ENCODE data around the gene SPACA5B.
"Not testable (repeated sequence)": the region's sequence is repeated elsewhere in the genome, so short reads cannot be mapped to it uniquely, and the experiment has no call there.

Gene SPACA5B

DNA sequence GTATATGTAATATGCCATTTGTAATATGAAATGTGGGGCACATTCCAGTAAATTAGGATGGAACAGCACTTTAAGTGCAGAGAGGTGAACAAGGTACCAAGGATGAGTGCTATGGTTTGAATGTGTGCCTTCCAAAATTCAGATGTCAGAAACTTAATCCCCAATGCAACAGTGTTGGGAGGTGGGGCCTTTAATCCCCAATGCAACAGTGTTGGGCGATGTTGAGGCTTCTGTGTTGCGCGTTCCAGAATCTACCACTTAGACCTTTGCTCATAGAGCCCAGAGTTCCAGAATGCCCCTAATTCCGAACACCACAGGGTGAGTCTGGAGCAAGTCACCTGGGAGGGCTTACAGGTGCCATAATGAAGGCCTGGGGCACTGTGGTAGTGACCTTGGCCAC is at the start of gene SPACA5B:
TSS of gene SPACA5B (plus strand) at position 301 of the 400 bp plus-strand sequence. CDS start at position 363, 62 bp downstream.
- DNase-seq: not testable (repeated sequence)

DNA sequence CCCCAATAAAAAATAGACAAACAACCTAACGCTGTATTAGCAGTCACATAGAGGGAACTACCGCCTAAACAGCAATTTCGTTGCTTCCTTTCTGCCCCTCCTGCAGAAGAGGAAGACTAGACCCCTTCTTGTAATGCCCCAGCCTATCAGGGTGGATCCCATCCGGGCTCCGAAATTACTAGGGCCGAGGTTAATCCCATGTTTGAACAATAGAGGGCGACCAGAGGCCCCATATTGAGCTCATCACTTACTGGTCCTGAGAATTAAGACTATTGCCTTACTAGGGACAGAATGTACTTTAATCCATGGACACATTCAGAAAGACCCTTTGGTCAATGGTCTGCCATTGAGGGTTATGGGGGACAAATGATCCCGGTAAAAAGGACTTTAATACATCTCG is 47.2 kb upstream of the SPACA5B start:
- DNase-seq: no peak

DNA sequence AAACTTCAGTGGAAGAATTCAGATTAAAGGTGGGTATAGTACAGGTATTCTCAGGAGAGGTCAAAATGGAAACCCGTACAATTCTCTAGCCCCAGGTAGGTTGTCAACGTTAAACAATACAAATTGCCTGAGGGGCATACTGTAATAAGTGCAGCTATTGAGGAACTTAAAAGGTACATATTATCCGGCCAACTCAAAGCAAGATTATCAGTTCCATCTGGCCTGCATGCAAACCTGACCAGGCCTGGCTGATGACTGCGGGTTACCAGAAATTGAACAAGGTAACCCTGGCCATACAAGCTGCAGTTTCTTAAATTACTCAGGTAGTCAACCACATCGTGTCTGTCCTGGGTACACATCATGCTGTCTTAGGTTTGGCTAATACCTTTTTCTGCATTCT is 46.7 kb upstream of the SPACA5B start:
- no peak for DNase-seq

DNA sequence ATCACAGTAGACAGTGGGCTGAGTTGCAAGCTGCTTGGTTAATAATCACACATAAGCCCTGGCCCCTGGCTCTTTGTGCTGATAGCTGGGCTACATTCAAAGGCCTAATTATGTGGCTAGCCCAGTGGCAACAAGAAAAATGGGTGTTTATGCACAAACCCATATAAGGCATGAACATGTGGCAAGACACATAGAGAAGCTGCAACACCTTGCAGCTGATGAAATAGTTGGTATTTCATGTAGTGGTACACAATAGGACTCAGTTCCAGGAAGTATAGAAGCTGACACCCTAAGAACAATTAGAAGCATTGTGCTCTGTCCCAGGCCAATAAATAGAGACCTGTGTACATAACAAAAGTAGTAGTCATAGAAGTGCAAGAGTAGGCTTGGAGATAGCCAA is 44.3 kb upstream of the SPACA5B start:
- DNase-seq: no peak

DNA sequence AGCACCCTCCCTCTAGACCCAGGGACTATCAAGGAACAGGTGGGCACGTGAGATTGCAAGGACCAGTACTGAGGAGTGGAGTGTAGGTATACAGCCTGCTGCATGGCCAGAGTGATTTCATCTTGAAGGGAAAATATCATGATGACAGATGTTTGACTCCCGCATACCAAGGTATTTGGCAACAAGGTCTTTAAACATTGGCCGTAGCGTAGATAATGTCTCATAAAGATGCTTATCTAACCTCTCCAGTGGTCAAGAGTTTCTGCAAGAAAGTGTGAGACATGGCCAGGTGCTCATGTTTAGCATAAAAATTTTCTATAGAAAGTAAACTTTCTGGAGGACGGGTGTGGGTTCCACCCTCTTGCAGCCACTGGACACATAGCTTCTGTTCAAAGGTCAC is 40.3 kb upstream of the SPACA5B start:
- DNase-seq: no peak

DNA sequence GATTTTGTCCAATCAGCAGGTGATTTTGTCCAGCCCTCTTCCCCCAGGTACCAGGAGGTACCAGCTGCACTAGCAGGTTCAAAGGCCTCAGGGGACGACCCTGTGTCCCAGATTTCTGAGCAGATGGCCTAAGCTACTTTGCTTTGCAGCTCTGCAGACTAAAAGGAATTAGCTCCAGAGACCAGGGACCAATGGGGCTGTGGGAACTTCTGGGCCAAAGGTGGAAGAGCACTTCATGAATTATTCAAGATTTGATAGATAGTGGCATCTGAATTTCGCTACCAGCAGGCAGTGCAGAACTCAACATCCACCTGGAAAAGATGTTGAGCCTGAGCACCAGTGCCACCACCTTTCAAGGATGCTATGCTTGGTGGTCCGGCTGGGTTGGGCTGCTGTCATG is 37.9 kb upstream of the SPACA5B start:
- not testable (repeated sequence) for DNase-seq

DNA sequence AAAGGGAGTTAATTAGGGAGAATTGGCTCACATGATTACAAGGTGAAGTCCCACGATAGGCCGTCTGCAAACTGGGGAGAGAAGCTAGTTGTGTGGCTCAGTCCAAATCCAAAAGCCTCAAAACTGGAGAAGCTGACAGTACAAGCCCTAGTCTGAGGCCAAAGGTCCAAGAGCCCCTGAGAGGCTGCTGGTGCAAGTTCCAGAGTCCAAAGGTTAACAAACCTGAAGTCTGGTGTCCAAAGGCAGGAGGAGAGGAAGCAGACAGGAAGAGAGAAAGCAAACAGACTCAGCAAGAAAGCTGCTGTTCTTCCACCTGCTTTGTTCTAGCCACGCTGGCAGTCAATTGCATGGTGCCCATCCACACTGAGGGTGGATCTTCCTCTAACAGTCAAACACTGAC is 29.0 kb upstream of the SPACA5B start:
- no peak for DNase-seq

DNA sequence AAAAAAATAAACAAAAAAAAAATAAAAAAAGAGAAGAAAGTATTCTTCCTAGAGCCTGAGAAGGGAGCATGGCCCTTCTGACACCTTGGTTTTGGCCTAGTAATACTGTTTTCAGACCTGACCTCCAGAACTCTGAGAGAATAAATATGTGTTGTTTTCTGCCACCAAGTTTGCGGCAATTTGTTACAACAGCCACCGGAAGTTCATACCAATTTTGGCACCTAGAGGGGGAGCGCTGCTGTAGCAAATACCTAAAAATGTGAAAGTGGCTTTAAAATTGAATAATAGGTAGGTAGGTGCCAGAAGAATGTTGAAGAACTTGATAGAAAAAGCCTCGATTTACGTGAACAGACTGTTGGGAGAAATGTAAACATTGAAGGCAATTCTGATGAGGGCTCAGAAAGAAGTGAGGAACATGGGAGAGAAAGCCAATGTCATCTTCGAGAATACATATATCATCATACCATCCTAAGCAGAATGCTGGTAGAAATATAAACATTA is 27.5 kb upstream of the SPACA5B start:
- no peak for DNase-seq

DNA sequence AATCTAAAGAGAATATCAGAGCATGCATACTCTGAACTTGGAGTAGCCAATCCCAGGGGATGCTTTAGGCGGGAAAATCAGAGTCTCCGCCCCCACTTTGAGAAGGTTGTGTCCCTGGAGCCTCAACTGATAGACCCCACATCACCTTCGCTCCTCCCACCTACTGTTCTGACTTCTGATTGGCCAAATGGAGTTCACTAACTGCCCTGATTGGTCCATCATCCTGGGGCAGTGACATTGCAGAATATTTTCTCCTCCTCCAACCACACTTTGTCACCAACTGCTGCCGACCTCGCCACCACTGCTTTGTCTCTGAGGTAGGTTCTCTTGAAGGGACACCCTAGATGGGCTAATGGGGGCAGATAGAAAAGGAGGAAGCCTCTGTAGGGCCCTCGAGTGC is 22.7 kb upstream of the SPACA5B start:
- no peak for DNase-seq

DNA sequence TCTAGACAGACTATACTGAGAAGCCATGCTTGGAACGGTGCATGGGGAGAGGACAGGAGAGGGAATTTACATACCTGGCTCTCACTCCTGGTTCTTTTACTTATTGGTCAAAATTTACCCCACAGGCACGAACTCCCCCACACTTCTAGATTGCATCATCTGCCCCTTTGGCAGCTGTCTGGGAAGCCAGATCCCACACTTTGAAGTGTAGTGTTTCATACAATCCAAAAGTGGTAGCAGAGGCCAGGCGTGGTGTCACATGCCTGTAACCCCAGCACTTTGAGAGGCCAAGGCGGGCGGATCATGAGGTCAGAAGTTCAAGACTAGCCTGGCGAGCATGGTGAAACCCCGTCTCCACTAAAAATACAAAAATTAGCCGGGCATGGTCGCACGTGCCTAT is 5.1 kb upstream of the SPACA5B start:
- not testable (repeated sequence) for DNase-seq

DNA sequence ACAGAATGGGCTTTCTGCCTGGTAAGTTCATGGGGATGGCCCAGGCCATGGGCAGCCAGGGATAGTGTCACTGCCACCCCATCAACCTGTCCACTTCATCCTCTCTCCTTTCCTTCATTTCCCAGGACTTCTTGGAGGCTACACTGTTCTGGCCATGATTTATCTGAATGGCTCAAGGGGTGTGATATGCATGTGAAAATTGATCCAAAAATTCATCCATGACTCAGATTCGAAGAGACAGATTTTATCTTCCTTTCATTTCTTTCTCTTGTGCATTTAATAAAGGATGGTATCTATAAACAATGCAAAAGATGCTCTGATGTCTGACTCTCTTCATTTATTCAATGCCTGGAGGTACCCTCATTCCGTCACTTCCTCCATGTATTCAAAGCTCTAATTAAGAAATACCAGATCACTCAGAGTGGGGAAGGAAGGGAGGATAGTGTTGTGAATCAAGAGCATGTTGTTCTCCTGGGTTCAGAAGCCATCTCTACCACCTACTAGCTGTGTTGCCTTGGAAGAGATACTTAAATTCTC is 1.9 kb downstream of the SPACA5B start:
- DNase-seq: not testable (repeated sequence)

DNA sequence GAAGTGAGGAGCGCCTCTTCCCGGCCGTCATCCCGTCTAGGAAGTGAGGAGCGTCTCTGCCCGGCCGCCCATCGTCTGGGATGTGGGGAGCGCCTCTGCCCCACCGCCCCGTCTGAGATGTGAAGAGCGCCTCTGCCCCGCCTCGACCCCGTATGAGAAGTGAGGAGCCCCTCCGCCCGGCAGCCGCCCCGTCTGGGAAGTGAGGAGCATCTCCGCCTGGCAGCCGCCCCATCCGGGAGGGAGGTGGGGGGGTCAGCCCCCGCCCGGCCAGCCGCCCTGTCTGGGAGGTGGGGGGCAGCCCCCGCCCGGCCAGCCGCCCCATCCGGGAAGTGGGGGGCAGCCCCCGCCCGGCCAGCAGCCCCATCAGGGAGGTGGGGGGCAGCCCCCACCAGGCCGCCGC is 8.7 kb downstream of the SPACA5B start:
- DNase-seq: not testable (repeated sequence)

DNA sequence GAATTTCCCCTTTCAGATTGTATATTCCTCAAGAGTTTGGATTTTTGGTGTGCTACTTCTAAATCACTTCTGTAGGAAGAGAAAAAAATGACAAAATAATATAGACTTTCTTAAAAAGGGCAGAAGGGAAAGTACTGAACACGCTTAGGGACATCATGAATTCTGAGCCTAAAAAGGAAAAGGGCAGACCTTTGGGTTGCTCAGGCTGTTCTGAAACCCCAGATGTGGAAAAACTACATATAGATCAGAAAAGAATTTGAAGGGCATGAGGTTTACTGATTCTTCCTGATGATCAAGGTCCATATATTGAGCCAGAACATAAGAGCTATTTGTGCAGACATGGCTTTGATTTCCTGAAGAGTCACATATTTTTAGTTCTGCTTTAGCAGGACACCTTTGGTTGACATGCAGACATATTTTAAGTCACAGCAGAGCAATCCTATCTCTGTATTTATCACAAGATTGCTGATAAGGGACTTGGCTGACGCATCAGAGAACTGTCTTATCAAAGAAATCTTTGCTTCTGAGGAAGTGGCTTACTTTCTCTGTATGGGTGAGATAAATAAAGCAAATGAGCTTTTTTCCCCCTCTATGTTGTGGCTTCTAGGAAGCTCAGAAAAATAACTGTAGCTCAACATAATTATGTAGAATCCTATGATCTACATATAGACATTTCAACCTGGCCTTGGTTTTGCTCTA is 11.5 kb downstream of the SPACA5B start:
- not testable (repeated sequence) for DNase-seq

DNA sequence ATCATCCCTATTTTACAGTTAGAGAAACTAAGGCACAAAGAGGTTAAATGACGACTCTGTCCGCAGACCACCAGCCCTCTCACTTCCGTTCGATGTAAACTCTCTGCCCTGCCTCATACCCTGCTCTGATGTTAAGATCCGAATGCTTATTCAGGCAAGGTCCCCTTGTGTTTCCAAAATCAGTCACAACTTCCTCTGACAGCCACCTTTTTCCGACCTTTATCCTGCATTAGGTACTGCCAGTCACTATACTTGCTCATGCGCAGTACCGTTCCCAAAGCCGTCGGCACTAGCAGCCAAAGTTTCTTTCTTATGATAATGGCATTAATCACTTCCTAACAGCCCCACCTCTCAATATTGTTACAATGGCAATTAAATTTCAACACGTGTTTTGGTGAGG is 12.3 kb downstream of the SPACA5B start:
- DNase-seq: not testable (repeated sequence)

DNA sequence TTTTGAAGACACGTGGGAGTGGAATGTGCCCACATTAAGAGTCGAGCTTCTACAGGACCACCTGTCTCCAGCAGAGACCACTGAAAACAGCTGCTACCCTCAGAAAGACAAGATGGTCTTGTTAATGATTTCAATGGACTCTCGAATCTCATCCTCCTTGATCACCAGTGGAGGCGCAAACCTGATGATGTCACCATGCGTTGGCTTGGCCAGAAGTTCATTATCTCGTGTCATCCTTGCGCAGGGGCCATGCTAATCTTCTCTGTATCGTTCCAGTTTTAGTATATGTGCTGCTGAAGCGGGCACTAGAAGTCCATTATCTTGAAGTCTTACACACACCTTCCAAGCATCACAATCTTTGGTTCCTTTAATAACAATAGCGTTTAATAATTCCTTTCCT is 23.3 kb downstream of the SPACA5B start:
- DNase-seq: no peak

DNA sequence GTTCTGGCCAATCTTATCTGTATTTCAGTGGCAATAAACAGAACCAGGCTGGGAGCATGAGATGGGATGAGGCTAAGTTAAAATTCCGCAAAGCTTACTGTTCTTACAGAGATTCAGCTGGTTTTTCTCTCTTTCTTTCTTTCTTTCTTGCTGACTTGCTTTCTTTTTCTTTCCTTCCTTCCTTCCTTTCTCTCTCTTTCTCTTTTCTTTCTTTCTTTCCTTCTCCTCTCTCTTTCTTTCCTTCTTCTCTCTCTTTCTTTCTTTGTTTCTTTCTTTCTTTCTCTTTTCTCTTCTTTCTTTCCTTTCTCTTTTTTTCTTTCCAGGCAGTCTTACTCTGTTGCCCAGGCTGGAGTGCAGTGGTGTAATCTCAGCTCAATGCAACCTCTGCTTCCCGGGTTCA is 24.4 kb downstream of the SPACA5B start:
- DNase-seq: no peak

DNA sequence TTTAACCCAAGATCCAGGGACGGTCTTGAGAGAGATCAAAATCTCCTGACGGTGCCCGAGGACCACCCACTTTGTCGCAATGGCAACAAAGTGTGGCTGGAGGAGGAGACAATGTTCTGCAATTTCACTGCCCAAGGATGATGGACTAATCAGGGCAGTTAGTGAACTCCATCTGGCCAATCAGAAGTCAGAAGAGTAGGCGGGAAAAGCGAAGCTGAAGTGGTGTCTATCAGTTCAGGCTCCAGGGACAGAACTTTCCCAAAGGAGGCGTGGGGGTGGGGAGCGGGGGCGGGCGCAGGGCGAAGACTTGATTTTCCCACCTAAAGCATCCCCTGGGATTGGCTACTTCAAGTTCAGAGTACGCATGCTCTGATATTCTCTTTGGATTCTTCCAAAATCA is 25.6 kb downstream of the SPACA5B start:
- DNase-seq: no peak

DNA sequence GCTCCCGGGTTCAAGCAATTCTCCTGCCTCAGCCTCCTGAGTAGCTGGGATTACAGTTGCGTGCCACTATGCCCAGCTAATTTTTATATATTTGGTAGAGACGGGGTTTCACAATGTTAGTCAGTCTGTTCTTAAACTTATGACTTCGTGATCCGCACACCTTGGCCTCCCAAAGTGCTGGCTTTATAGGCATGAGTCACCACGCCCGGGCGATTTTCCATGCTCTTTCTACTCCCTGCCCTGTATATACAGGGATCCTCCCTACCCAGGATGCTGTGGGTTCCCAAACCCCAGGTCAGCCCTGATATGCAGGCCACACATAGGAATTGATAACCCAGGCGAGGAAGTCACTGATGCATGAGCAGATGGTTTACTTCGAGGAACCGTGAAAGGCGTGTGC is 34.8 kb downstream of the SPACA5B start:
- DNase-seq: no peak

DNA sequence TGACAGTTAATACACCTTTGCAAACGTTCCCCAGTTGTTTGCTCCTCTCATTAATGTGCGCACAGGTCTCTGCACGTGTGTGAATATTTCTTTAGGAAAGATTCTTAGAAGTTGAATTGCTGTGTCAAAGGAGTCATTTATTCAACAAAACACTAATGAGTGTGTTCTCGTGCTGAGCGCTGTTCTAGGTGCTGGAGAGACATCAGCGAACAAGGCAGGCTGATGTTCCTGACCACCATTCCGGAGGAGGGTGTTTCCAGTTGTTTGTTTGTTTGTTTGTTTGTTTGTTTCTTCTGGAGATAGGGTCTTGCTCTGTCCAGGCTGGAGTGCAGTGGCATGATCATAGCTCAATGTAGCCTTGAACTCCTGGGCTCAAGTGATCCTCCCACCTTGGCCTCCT is 35.9 kb downstream of the SPACA5B start:
- not testable (repeated sequence) for DNase-seq

DNA sequence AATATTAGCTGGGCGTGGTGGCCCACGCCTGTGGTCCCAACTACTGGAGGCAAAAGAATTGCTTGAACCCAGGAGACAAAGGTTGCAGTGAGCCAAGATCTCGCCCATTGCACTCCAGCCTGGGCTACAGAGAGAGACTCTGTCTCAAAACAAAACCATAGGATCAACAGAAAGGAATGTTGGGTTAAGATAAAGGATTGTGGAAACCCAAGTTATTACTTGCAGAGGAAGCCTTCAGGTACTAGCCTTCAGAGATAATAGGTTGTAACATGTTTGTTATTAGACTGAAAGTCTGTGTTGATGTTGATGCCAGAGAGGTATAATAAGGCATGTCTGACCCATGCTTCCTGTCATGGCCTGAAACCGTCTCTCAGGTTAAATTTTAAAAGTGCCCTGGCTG is 49.3 kb downstream of the SPACA5B start:
- DNase-seq: no peak

DNA sequence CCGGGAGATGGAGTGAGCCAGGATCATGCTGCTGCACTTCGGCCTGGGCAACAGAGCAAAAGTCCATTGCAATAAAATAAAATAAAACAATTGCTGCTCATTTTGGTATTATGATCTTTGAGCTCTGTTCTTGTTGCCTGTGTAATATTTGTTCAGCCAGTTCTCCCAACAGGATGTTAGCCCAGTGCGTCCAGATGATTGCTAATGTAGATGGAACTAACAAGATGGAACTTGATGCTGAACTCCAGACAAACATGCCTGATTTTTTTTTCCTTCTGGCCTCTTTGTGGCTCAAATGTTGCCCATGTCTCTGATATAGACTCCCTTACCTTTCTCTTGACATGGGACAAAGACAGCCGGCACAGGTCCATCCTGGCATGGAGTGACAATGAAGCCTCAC is 50.4 kb downstream of the SPACA5B start:
- no peak for DNase-seq

DNA sequence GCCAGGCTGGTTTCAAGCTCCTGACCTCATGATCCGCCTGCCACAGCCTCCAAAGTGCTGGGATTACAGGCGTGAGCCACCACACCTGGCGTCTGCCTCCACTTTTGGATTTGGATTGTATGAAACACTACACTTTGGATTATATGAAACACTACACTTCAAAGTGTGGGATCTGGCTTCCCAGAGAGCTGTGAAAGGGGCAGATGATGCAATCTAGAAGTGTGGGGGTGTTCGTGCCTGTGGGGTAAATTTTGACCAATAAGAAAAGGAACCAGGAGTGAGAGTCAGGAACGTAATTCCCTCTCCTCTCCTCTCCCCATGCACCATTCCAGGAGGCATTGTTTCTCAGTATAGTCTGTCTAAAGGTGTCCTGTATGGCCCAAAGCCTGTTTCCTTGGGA is 51.5 kb downstream of the SPACA5B start:
- DNase-seq: not testable (repeated sequence)

Data from NCI-H510A treated with DMSO at 0.1 percent for 48 hours (cell line).